ENCODE measurements around the gene PITPNB. TPM values are rescaled to one million over a fixed set of nuclear protein-coding genes. Genes with fewer than 3 reads are reported as not detected.
A peak's percentile ranks its signal among the peaks of the same experiment; 100 is the strongest.

Gene PITPNB
- total RNA-seq, 1 donor from 2014 or later: 58.6 TPM

DNA sequence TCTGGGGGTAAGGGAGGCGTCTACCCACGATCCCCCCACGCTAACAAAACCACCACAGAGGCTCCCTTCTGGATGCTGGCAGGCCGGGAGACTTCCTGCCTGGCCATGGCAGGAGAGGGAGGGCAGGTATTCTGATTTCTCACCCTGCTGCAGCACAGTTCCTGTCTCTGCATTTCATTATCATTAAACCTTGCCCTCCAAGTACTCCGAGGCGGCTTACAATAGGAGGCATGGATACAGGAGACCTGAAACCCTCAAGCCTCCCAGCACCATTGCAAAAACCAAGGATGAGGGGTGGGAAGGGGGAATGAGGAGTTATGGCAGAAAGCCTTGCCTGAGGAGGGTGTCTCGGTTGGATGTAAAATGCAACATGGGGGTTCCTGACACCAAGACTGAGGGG lies 73.4 kb downstream of the PITPNB start:
- no peak overlapping the region for H3K4me3 ChIP-seq
- no peaks in the 10 kb centered on the region for H3K9me3 ChIP-seq
- TF ChIP-seq, protein P1, sequence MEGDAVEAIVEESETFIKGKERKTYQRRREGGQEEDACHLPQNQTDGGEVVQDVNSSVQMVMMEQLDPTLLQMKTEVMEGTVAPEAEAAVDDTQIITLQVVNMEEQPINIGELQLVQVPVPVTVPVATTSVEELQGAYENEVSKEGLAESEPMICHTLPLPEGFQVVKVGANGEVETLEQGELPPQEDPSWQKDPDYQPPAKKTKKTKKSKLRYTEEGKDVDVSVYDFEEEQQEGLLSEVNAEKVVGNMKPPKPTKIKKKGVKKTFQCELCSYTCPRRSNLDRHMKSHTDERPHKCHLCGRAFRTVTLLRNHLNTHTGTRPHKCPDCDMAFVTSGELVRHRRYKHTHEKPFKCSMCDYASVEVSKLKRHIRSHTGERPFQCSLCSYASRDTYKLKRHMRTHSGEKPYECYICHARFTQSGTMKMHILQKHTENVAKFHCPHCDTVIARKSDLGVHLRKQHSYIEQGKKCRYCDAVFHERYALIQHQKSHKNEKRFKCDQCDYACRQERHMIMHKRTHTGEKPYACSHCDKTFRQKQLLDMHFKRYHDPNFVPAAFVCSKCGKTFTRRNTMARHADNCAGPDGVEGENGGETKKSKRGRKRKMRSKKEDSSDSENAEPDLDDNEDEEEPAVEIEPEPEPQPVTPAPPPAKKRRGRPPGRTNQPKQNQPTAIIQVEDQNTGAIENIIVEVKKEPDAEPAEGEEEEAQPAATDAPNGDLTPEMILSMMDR (IDR thresholded peaks at IDR 0.05): no peak
- intact Hi-C loops (cut with DNase I): no loop called here
- no peak for DNase-seq
- peaks cover 26% of the 10 kb centered on the region for H3K4me1 ChIP-seq
- H3K27ac ChIP-seq: no peak overlapping the region
- peaks cover 1% of the 10 kb centered on the region for H3K36me3 ChIP-seq
- H3K27me3 ChIP-seq (ENCODE audit: low read depth): no peaks in the 10 kb centered on the region
- no peak for ATAC-seq

DNA sequence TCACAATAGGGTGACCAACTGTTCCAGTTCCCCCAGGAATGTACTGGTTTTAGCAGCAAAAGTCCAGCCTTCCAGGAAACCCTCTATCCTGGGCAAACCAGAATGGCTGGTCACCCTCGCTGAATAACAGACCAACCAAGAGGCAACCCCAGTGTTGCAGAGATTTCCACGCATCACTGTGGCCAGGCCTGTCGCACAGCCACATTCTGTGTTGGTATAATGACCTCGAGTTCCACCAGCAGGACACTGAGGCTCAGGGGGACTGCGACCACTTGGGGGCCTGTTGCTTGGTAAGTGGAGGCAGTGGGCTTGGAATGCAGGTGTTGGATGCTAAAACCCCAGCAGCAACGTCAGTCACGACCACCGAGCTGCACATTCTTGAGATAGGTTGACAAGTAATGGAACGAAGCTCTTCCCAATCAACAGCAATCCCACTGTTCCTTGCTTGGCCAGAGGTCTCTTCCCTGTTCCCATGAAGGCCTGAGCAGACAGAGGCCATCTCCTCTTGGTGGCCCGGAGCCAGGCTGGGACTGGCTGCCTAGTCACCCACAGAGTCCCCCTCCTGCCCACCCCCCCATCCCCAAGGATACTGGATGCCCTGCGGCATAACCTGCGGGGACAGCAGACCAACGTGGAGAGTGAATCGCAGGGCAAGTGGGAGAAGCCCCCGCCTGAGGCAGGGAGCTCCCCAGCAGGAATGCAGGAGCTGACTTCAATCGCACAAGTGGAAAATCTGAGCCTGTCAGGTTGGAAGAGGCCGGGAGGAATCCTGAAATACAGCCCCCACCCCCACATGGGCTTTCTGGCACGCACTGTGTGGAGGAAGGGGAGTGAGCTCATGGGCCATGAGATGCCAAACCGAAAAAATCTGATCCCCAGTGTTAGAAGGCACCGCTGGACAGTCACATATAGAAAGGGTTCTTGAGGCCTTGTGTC lies 74.1 kb downstream of the PITPNB start:
- DNase-seq: no peak
- no peak overlapping the region for H3K27ac ChIP-seq
- no peak for ATAC-seq
- H3K4me1 ChIP-seq: peaks cover 19% of the 10 kb centered on the region
- H3K36me3 ChIP-seq: no peaks in the 10 kb centered on the region
- H3K9me3 ChIP-seq: no peaks in the 10 kb centered on the region
- no peaks in the 10 kb centered on the region for H3K27me3 ChIP-seq (ENCODE audit: low read depth)
- intact Hi-C loops (cut with DNase I): no loop called here
- no peak overlapping the region for H3K4me3 ChIP-seq
- TF ChIP-seq, protein P1 (IDR thresholded peaks at IDR 0.05): no peak

DNA sequence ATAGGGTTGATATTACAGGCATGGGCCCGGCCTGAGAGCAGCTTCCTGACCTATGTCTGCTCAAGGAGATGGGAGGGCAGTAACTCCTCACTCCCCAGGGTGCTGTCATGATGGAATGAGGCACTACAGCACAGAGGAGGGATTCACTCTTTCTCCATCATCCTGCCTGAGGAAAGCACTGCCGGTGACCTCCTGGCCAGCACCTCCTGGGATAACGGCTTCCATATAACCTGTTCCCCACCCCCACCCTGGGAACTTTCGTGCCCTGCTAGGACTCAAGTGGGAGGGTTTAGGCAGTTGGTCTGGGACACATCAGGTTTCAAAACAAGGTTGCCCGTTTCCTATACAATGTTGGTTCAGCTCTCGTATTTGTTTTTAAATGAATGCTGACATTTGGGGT lies 74.8 kb downstream of the PITPNB start:
- ATAC-seq: no peak
- Histone ChIP-seq H3K27ac (no peak overlapping the region), H3K36me3 (no peaks in the 10 kb centered on the region)

DNA sequence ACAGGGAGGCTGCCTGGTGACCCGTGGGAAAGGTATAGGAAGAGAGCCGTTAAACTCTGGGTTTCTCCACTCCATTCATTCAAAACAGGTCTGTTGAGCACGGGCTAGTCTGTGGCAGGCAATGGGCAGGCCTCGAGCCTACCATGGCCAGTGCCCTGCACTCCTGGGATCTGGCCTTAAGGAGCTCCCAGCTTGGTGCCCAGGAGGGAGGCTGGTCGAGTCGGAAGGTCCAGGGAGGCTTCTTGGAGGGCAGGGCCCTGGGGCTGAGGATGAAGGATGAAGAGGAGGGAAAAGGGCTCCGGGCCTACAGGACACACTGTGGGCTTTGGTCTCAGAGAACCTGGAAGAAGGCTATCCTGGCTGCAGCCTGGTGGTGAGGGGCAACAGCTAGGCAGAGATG lies 75.6 kb downstream of the PITPNB start:
- no peak for ATAC-seq

More for the DNA sequence above, 74.8 kb downstream of the PITPNB start:
- intact Hi-C loops (cut with DNase I): no loop called here
- Histone ChIP-seq H3K4me1 (peaks cover 13% of the 10 kb centered on the region), H3K4me3 (no peak overlapping the region), H3K9me3 (no peaks in the 10 kb centered on the region), H3K27me3 (ENCODE audit: low read depth) (no peaks in the 10 kb centered on the region)
- DNase-seq: no peak
- TF ChIP-seq, protein P1 (IDR thresholded peaks at IDR 0.05): no peak

DNA sequence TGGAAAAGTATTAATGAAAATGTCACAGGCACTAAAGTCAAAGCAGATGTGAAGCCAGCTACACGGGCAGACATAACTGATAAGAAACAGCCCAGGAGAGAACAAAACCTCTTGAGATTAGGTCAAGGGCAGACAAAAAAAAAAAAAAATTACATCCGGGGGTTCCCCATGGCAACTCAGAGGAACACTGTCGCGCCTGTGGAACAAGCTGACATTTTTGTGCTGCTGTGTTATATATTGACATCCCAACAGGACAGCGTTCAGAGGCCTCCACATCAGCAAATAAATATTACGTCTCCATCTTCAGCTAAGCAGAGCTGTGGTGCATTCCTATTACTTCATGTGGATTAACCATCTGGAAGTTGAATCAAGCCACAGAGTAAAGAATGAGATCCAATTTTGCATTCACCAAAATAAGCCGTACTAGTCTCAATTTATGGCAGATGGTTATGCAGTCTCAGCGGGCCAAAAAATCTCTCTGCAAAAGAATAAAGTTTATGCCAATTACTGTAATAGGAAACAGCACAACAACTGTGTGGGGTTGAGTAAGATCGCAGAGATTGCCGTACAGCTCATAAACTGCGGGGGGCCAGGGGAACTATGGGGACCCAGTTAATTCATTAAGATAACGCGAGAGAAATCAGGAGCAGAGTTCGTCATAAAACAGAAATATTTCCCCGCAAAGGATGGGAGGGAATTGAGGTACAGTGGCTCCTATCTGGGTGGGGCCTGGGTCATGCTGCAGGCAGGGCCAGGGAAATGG lies 76.2 kb downstream of the PITPNB start:
- Histone ChIP-seq H3K9me3 (no peaks in the 10 kb centered on the region), H3K27me3 (ENCODE audit: low read depth) (no peaks in the 10 kb centered on the region), H3K4me1 (peaks cover 6% of the 10 kb centered on the region), H3K27ac (no peak overlapping the region), H3K36me3 (no peaks in the 10 kb centered on the region), H3K4me3 (no peak overlapping the region)
- ATAC-seq (peak in 1 of 2 donors; percentile 28), DNase-seq (no peak)
- intact Hi-C loops (cut with DNase I): no loop called here
- TF ChIP-seq, protein P1 (IDR thresholded peaks at IDR 0.05): no peak

More for the DNA sequence above, 75.6 kb downstream of the PITPNB start:
- no peak overlapping the region for H3K27ac ChIP-seq
- peaks cover 6% of the 10 kb centered on the region for H3K4me1 ChIP-seq
- intact Hi-C loops (cut with DNase I): no loop called here
- DNase-seq: no peak
- TF ChIP-seq, protein P1 (IDR thresholded peaks at IDR 0.05): no peak
- no peaks in the 10 kb centered on the region for H3K27me3 ChIP-seq (ENCODE audit: low read depth)
- H3K4me3 ChIP-seq: no peak overlapping the region
- no peaks in the 10 kb centered on the region for H3K36me3 ChIP-seq
- no peaks in the 10 kb centered on the region for H3K9me3 ChIP-seq
